Stimulated activated CD4-positive, alpha-beta T cell treated with anti-CD3 and anti-CD28 coated beads, Interleukin-2, amount 100 ng/mL, for 48 hours (primary cell): ENCODE measurements around the gene MOSPD3.
"Not testable (repeated sequence)": the region's sequence is repeated elsewhere in the genome, so short reads cannot be mapped to it uniquely, and the experiment has no call there.

Source experiments
- DNase-seq, 2 donors: peaks; one replicate each; pipeline ENCODE4 v3.0.0-alpha.2; 2020

The MOSPD3 gene

DNA sequence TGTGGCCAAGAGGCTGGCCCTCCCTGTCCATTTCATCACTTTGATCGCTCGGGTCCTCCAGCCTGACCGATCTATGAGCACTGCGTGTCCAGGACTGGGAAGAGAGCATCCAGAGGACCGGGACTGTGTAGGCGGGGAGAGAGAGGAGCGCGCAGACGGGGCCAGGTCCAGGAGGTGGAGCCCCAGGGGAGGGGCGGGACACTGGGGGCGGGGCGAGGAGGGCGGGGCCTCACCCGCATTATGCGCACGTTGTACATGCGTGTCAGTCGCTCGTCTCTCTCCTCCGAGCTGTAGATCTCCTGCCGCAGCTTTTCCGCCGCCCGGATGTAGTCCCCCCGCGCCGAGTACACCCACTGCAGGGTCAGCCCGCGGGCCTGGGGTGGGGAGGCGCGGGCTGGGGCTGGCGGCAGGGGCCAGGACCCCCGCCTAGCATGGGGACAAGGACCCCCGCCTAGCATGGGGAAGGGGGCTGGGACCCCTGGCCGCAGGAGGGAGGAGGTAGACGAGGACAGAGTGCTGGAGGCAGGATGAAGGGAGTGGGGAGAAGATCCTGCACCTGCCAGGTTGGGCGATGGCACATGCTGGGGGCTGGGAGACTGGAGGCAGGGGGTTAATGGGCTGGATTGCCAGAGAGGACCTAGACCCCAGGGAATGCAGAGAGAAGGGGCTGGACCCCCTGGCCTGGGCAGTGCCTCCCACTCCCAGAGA lies 14.3 kb downstream of the MOSPD3 start:
- peak; percentile 82 to 85 for DNase-seq

- DNase-seq, result no peak
Measured at GRCh38 chr7:100627238-100627549, 14.9 kb downstream of the MOSPD3 start.

DNA sequence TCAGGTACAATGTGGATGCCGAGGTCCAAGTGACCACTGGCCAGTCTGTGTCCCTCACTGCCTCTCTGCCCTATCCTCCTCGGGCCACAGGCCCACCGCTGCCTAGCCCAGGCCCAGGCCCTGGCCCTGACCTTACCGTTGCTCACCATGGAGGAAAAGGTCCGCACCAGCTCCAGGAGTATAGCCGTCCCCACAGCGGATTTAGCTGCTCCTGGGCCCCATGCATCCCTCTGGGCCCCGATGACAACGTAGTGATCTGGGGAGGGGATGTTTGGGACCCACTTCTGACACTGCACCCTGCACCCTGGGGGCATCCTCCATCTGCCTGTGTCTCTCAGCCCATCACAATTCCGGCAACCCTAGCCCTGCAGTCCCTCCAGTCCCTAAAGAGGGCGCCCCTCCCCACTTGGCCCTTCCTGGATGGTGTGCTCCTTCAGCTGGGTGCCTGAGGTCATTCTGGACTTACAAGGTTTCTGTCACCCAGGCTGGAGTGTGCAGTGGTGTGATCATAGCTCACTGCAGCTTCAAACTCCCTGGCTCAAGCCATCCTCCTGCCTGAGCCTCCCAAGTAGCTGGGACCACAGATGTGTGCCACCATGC lies 16.9 kb downstream of the MOSPD3 start:
- DNase-seq, result no peak

- no peak for DNase-seq
Measured at GRCh38 chr7:100630066-100630465, 17.7 kb downstream of the MOSPD3 start.

- peak; percentile 52 to 61 for DNase-seq
Measured at GRCh38 chr7:100632951-100633717, 20.8 kb downstream of the MOSPD3 start.

GRCh38 chr7:100639995-100640516 lies 27.7 kb downstream of the MOSPD3 start:
- no peak for DNase-seq

- no peak for DNase-seq
Measured at GRCh38 chr7:100640517-100641440, 28.4 kb downstream of the MOSPD3 start.

GRCh38 chr7:100641463-100641859 lies 29.1 kb downstream of the MOSPD3 start, which contains the start of gene TFR2:
TFR2 (minus strand) TSS chr7:100641552; CDS start chr7:100641509, 43 bp downstream.
- no peak for DNase-seq

- no peak for DNase-seq
Measured at GRCh38 chr7:100641860-100642533, 29.7 kb downstream of the MOSPD3 start.

GRCh38 chr7:100642534-100642907 lies 30.2 kb downstream of the MOSPD3 start:
- DNase-seq, result no peak

- no peak for DNase-seq
Measured at GRCh38 chr7:100649826-100650565, 37.7 kb downstream of the MOSPD3 start.

- DNase-seq, result no peak
Measured at GRCh38 chr7:100654908-100655831, 42.8 kb downstream of the MOSPD3 start.

DNA sequence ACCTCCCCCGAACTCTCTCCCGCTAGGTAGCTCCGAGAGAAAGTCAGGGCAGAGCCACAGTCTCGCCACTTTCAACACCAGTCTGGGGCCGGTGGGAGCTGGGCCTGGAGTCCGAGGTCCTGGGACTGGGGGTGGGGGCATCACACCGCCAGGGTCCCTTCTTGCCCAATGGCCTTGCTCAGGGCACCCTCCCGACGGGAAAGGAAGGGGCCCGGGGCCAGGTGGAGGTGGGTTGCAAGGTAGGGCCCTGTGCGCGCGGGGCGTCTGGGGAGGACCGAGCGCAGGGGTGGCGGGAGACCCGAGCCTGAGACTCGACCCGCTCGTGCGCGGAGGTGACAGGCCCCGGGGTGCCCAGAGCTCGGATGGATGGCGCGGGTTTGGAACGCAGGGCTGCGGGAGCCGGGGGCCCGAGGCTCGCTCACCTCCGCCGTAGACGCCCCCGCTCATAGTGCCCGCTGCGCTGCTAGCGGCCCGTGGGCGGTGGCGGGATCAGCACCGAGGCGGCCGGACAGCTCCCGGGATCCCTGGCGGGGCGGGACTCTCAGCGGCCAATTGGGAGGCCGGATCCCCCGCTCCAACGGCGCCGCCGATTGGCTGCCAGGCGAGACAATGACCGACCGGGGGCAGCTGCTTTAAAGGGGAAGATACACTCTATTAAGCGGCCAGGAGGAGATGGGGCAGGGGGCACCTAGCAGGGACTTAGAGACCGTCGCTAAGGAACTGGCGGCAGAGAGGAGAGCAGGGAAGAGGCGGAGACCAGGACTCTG lies 43.8 kb downstream of the MOSPD3 start, which contains the start of gene ACTL6B:
TSS of gene ACTL6B (minus strand) at position 541 of the 767 bp plus-strand sequence. CDS start at position 447, 94 bp downstream.
- peak; percentile 58 to 63 for DNase-seq

- not testable (repeated sequence) for DNase-seq
Measured at GRCh38 chr7:100662194-100662776, 49.9 kb downstream of the MOSPD3 start.
